NCI-H2227 treated with DMSO at 0.1 percent for 48 hours (cell line): ENCODE measurements around the gene MRPL36.

Experiments
- DNase-seq: peaks from one replicate; lab custom pipeline; 2025; lab: John Stamatoyannopoulos, UW

The MRPL36 gene

GRCh38 chr5:1749346-1750124, 50.1 kb downstream of the MRPL36 start:
- DNase-seq, result no peak

GRCh38 chr5:1748845-1749244, 50.8 kb downstream of the MRPL36 start:
- no peak for DNase-seq
